Measurements from ENCODE around the gene MMP11.

MMP11 gene

DNA sequence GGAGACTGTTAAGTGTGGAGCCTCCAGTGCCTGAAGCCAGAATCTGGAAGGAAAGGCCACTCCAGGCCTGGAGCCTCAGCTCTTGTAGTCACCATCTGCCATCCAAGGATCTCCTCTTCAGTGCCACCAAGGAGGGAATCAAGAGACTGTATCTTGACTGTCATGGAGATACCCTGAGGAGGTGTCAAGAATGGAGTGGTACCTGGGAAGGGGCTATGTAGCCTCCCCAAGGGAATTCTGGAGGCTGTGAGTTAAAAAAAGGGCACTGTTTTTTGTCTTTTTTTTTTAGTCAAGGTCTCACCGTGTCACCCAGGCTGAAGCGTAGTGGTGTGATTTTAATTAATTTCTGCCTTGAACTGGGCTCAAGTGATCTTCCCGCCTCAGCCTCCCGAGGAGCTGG lies 13.1 kb upstream of the MMP11 start:
- no peak for TF ChIP-seq CTCF (IDR thresholded peaks at IDR 0.05; ENCODE audit: control insufficient read depth, extremely low read depth, insufficient read depth)
- DNase-seq (ENCODE audit: low read depth): no peak
- H3K4me3 ChIP-seq (ENCODE audit: low read depth, low read length): no peak overlapping the region

GRCh38 chr22:23760056-23760455 lies 12.6 kb upstream of the MMP11 start:
- TF ChIP-seq CTCF (IDR thresholded peaks at IDR 0.05; ENCODE audit: control insufficient read depth, extremely low read depth, insufficient read depth): no peak
- H3K4me3 ChIP-seq (ENCODE audit: low read depth, low read length): no peak overlapping the region
- no peak for DNase-seq (ENCODE audit: low read depth)

- no peak within 1 kb of the TSS for H3K4me3 ChIP-seq (ENCODE audit: low read depth, low read length)
These were observed 9.6 kb upstream of the MMP11 start, which contains the start of gene C22orf15 for GRCh38 chr22:23762842-23763578. C22orf15 (plus strand) TSS chr22:23762990; CDS start chr22:23763307, 317 bp downstream.

DNA sequence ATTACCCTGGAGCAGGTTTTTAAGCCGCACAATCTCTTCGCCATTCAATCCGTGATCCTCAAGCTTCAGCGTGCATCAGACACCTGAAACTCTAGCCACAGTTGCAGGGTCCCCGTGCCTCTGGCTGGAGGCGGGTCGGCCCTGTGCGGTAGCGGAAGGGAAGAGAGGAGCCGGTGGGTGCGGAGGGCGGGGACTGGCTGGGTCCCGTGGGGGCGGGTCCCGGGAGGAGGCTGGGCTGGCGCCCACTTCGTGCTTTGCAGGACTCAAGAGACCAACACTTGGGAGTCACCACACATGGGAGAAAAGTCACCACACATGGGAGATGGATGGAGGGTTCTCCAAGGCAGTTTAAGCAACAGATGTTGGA lies 9.1 kb upstream of the MMP11 start:
- no peak for DNase-seq (ENCODE audit: low read depth)
- no peak overlapping the region for H3K4me3 ChIP-seq (ENCODE audit: low read depth, low read length)
- TF ChIP-seq CTCF (IDR thresholded peaks at IDR 0.05; ENCODE audit: control insufficient read depth, extremely low read depth, insufficient read depth): no peak

More at GRCh38 chr22:23762842-23763578, 9.6 kb upstream of the MMP11 start, which contains the start of gene C22orf15:
- no peak for TF ChIP-seq CTCF (IDR thresholded peaks at IDR 0.05; ENCODE audit: control insufficient read depth, extremely low read depth, insufficient read depth)
- DNase-seq (ENCODE audit: low read depth): no peak

DNA sequence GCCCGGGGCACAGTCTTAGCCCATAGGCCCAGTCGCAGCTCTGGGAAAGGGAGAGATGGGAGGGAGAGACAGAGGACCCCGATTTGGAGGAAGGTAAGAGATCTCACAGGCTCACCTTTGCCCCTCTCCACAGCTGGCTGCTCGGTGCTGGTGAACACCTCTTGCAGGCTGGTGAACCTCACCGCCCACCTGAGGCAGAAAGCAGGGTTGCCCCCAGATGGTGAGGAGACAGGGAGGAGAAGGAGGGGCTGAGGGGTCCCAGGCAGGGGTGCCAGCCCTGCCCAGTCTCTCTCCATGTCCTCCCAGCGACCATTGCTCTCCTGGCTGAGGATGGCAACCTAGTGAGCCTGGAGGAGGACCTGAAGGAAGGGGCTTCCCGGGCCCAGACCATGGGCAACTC lies 8.7 kb upstream of the MMP11 start:
- TF ChIP-seq CTCF (IDR thresholded peaks at IDR 0.05; ENCODE audit: control insufficient read depth, extremely low read depth, insufficient read depth): no peak
- no peak overlapping the region for H3K4me3 ChIP-seq (ENCODE audit: low read depth, low read length)
- DNase-seq (ENCODE audit: low read depth): no peak

- DNase-seq (ENCODE audit: low read depth): no peak
- H3K4me3 ChIP-seq (ENCODE audit: low read depth, low read length): no peak overlapping the region
- TF ChIP-seq CTCF (IDR thresholded peaks at IDR 0.05; ENCODE audit: control insufficient read depth, extremely low read depth, insufficient read depth): no peak
These were observed 7.5 kb upstream of the MMP11 start for GRCh38 chr22:23764899-23765881.
